Measurements from ENCODE around the gene KIF5A.

KIF5A gene

GRCh38 chr12:57612711-57613426, 63.0 kb downstream of the KIF5A start:
- peaks cover 0 to 59% (median 49%) of the 10 kb centered on the region in 5 experiments for H3K27me3 ChIP-seq (replicated peaks in 2 of 5; ENCODE audit: control insufficient read depth in 4 of 5, insufficient read depth in 5 of 5, low read length in 4 of 5)
- no peak overlapping the region for H3K27ac ChIP-seq (ENCODE audit: insufficient read depth in 1 of 2, low read depth in 1 of 2, low read length in 2 of 2, poor library complexity in 1 of 2, severe bottlenecking in 2 of 2)
- H3K36me3 ChIP-seq (ENCODE audit: control insufficient read depth in 4 of 4, insufficient read depth in 4 of 4, low read length in 3 of 4): peaks cover 0 to 7% (median 0%) of the 10 kb centered on the region in 4 experiments
- peaks cover 0 to 20% (median 9%) of the 10 kb centered on the region in 4 experiments for H3K4me1 ChIP-seq (ENCODE audit: control extremely low read depth in 1 of 4, control insufficient read depth in 4 of 4, insufficient read depth in 4 of 4, low read length in 3 of 4)
- H3K4me3 ChIP-seq (ENCODE audit: control insufficient read depth in 1 of 7, extremely low read depth in 1 of 7, insufficient read depth in 4 of 7, low read depth in 2 of 7, low read length in 6 of 7): no peak overlapping the region
- ChIA-PET CTCF (interaction anchor here (1.0 to 6.7 kb wide), 7 partner anchors 9 to 32 kb away, joined by 3 to 34 read pairs (median 8); no protein-coding TSS in a partner anchor), POLR2A (no interaction called here)
- DNase-seq: no peak
- no peaks in the 10 kb centered on the region for H3K9me3 ChIP-seq (ENCODE audit: control extremely low read depth in 1 of 5, control insufficient read depth in 4 of 5, insufficient read depth in 2 of 5, low read depth in 1 of 5, low read length in 4 of 5)
- 94% methylated on average over 8 of the region's 10 CpGs for WGBS (ENCODE audit: insufficient coverage)

- ChIA-PET POLR2A (no interaction called here), CTCF (interaction anchor here (1.0 to 6.7 kb wide), 10 partner anchors 9 to 33 kb away, joined by 3 to 34 read pairs (median 7); partner anchors contain the start of gene B4GALNT1)
- WGBS (ENCODE audit: insufficient coverage): 100% methylated on average over 1 of the region's 10 CpGs
Observed at GRCh38 chr12:57613427-57614109, 63.7 kb downstream of the KIF5A start.

GRCh38 chr12:57614178-57614947, 64.5 kb downstream of the KIF5A start:
- no peak overlapping the region for H3K4me3 ChIP-seq (ENCODE audit: control insufficient read depth in 1 of 7, extremely low read depth in 1 of 7, insufficient read depth in 4 of 7, low read depth in 2 of 7, low read length in 6 of 7)
- CTCF ChIA-PET: interaction anchor here (1.0 to 6.7 kb wide), 9 partner anchors 9 to 34 kb away, joined by 3 to 34 read pairs (median 6); partner anchors contain the start of gene B4GALNT1
- POLR2A ChIA-PET: no interaction called here
- peak; percentile 29 to 58 (median 58) for DNase-seq
- no peaks in the 10 kb centered on the region for H3K9me3 ChIP-seq (ENCODE audit: control extremely low read depth in 1 of 5, control insufficient read depth in 4 of 5, insufficient read depth in 2 of 5, low read depth in 1 of 5, low read length in 4 of 5)
- no peak overlapping the region for H3K27ac ChIP-seq (ENCODE audit: insufficient read depth in 1 of 2, low read depth in 1 of 2, low read length in 2 of 2, poor library complexity in 1 of 2, severe bottlenecking in 2 of 2)
- 80% methylated on average over 3 of the region's 14 CpGs for WGBS (ENCODE audit: insufficient coverage)
- H3K4me1 ChIP-seq (ENCODE audit: control extremely low read depth in 1 of 4, control insufficient read depth in 4 of 4, insufficient read depth in 4 of 4, low read length in 3 of 4): peaks cover 0 to 22% (median 11%) of the 10 kb centered on the region in 4 experiments
- peaks cover 0 to 74% (median 51%) of the 10 kb centered on the region in 5 experiments for H3K27me3 ChIP-seq (replicated peaks in 2 of 5; ENCODE audit: control insufficient read depth in 4 of 5, insufficient read depth in 5 of 5, low read length in 4 of 5)
- H3K36me3 ChIP-seq (ENCODE audit: control insufficient read depth in 4 of 4, insufficient read depth in 4 of 4, low read length in 3 of 4): no peaks in the 10 kb centered on the region

More at GRCh38 chr12:57613427-57614109, 63.7 kb downstream of the KIF5A start:
- Histone ChIP-seq H3K27ac (ENCODE audit: insufficient read depth in 1 of 2, low read depth in 1 of 2, low read length in 2 of 2, poor library complexity in 1 of 2, severe bottlenecking in 2 of 2) (no peak overlapping the region), H3K4me1 (ENCODE audit: control extremely low read depth in 1 of 4, control insufficient read depth in 4 of 4, insufficient read depth in 4 of 4, low read length in 3 of 4) (peaks cover 0 to 20% (median 9%) of the 10 kb centered on the region in 4 experiments), H3K4me3 (ENCODE audit: control insufficient read depth in 1 of 7, extremely low read depth in 1 of 7, insufficient read depth in 4 of 7, low read depth in 2 of 7, low read length in 6 of 7) (no peak overlapping the region), H3K36me3 (ENCODE audit: control insufficient read depth in 4 of 4, insufficient read depth in 4 of 4, low read length in 3 of 4) (peaks cover 0 to 2% (median 0%) of the 10 kb centered on the region in 4 experiments), H3K9me3 (ENCODE audit: control extremely low read depth in 1 of 5, control insufficient read depth in 4 of 5, insufficient read depth in 2 of 5, low read depth in 1 of 5, low read length in 4 of 5) (no peaks in the 10 kb centered on the region), H3K27me3 (replicated peaks in 2 of 5; ENCODE audit: control insufficient read depth in 4 of 5, insufficient read depth in 5 of 5, low read length in 4 of 5) (peaks cover 0 to 66% (median 51%) of the 10 kb centered on the region in 5 experiments)
- no peak for DNase-seq

- no peak for DNase-seq
- H3K4me1 ChIP-seq (ENCODE audit: control extremely low read depth in 1 of 4, control insufficient read depth in 4 of 4, insufficient read depth in 4 of 4, low read length in 3 of 4): peaks cover 0 to 29% (median 14%) of the 10 kb centered on the region in 4 experiments
- ChIA-PET POLR2A (no interaction called here), CTCF (interaction anchor here (1.0 to 6.7 kb wide), 7 partner anchors 8 to 91 kb away, joined by 3 to 34 read pairs (median 5); partner anchors contain the start of gene B4GALNT1)
- H3K36me3 ChIP-seq (ENCODE audit: control insufficient read depth in 4 of 4, insufficient read depth in 4 of 4, low read length in 3 of 4): no peaks in the 10 kb centered on the region
- WGBS (ENCODE audit: insufficient coverage): 90% methylated on average over 11 of the region's 11 CpGs
- H3K27ac ChIP-seq (ENCODE audit: insufficient read depth in 1 of 2, low read depth in 1 of 2, low read length in 2 of 2, poor library complexity in 1 of 2, severe bottlenecking in 2 of 2): no peak overlapping the region
- H3K27me3 ChIP-seq (replicated peaks in 2 of 5; ENCODE audit: control insufficient read depth in 4 of 5, insufficient read depth in 5 of 5, low read length in 4 of 5): peaks cover 0 to 79% (median 55%) of the 10 kb centered on the region in 5 experiments
- no peak overlapping the region for H3K4me3 ChIP-seq (ENCODE audit: control insufficient read depth in 1 of 7, extremely low read depth in 1 of 7, insufficient read depth in 4 of 7, low read depth in 2 of 7, low read length in 6 of 7)
- H3K9me3 ChIP-seq (ENCODE audit: control extremely low read depth in 1 of 5, control insufficient read depth in 4 of 5, insufficient read depth in 2 of 5, low read depth in 1 of 5, low read length in 4 of 5): no peaks in the 10 kb centered on the region
Observed at GRCh38 chr12:57614948-57615500, 65.2 kb downstream of the KIF5A start.

GRCh38 chr12:57615637-57616036, 65.8 kb downstream of the KIF5A start:
- H3K27me3 ChIP-seq (replicated peaks in 2 of 5; ENCODE audit: control insufficient read depth in 4 of 5, insufficient read depth in 5 of 5, low read length in 4 of 5): peaks cover 0 to 79% (median 55%) of the 10 kb centered on the region in 5 experiments
- POLR2A ChIA-PET: no interaction called here

GRCh38 chr12:57616383-57617101, 66.7 kb downstream of the KIF5A start:
- POLR2A ChIA-PET: no interaction called here
- H3K4me3 ChIP-seq (ENCODE audit: control insufficient read depth in 1 of 7, extremely low read depth in 1 of 7, insufficient read depth in 4 of 7, low read depth in 2 of 7, low read length in 6 of 7): no peak overlapping the region
- CTCF ChIA-PET: interaction anchor here (1.1 to 6.7 kb wide), 5 partner anchors 9 to 92 kb away, joined by 3 to 34 read pairs (median 13); no protein-coding TSS in a partner anchor
- no peak for DNase-seq
- no peak overlapping the region for H3K27ac ChIP-seq (ENCODE audit: insufficient read depth in 1 of 2, low read depth in 1 of 2, low read length in 2 of 2, poor library complexity in 1 of 2, severe bottlenecking in 2 of 2)
- H3K27me3 ChIP-seq (replicated peaks in 2 of 5; ENCODE audit: control insufficient read depth in 4 of 5, insufficient read depth in 5 of 5, low read length in 4 of 5): peaks cover 0 to 84% (median 63%) of the 10 kb centered on the region in 5 experiments
- peaks cover 0 to 26% (median 16%) of the 10 kb centered on the region in 4 experiments for H3K4me1 ChIP-seq (ENCODE audit: control extremely low read depth in 1 of 4, control insufficient read depth in 4 of 4, insufficient read depth in 4 of 4, low read length in 3 of 4)
- no peaks in the 10 kb centered on the region for H3K36me3 ChIP-seq (ENCODE audit: control insufficient read depth in 4 of 4, insufficient read depth in 4 of 4, low read length in 3 of 4)
- H3K9me3 ChIP-seq (ENCODE audit: control extremely low read depth in 1 of 5, control insufficient read depth in 4 of 5, insufficient read depth in 2 of 5, low read depth in 1 of 5, low read length in 4 of 5): no peaks in the 10 kb centered on the region
- 100% methylated on average over 1 of the region's 3 CpGs for WGBS (ENCODE audit: insufficient coverage)

More at GRCh38 chr12:57615637-57616036, 65.8 kb downstream of the KIF5A start:
- Histone ChIP-seq H3K36me3 (ENCODE audit: control insufficient read depth in 4 of 4, insufficient read depth in 4 of 4, low read length in 3 of 4) (no peaks in the 10 kb centered on the region), H3K9me3 (ENCODE audit: control extremely low read depth in 1 of 5, control insufficient read depth in 4 of 5, insufficient read depth in 2 of 5, low read depth in 1 of 5, low read length in 4 of 5) (no peaks in the 10 kb centered on the region), H3K4me3 (ENCODE audit: control insufficient read depth in 1 of 7, extremely low read depth in 1 of 7, insufficient read depth in 4 of 7, low read depth in 2 of 7, low read length in 6 of 7) (no peak overlapping the region), H3K4me1 (ENCODE audit: control extremely low read depth in 1 of 4, control insufficient read depth in 4 of 4, insufficient read depth in 4 of 4, low read length in 3 of 4) (peaks cover 0 to 25% (median 11%) of the 10 kb centered on the region in 4 experiments), H3K27ac (ENCODE audit: insufficient read depth in 1 of 2, low read depth in 1 of 2, low read length in 2 of 2, poor library complexity in 1 of 2, severe bottlenecking in 2 of 2) (no peak overlapping the region)
- CTCF ChIA-PET: interaction anchor here (1.1 to 6.7 kb wide), 6 partner anchors 9 to 91 kb away, joined by 3 to 34 read pairs (median 9); partner anchors contain the start of gene B4GALNT1
- DNase-seq: no peak
- WGBS (ENCODE audit: insufficient coverage): 93% methylated on average over 5 of the region's 5 CpGs

Data from common myeloid progenitor, CD34-positive (primary cell).